NT2/D1 (cell line): ENCODE data around the gene ZFYVE9.
"Not testable (repeated sequence)": the region's sequence is repeated elsewhere in the genome, so short reads cannot be mapped to it uniquely, and the experiment has no call there.

ENCODE experiments used
- DNase-seq: peaks from one replicate; pipeline ENCODE4 v3.0.0-alpha.2; 2011; ENCODE audit warnings: low read depth, low spot score
- H3K27me3 ChIP-seq: 2 replicates; pipeline ENCODE4 v1.6.0; 2011; ENCODE audit warnings: mild to moderate bottlenecking; ENCODE audit not compliant: insufficient read length, insufficient read depth
- H3K36me3 ChIP-seq: 2 replicates; pipeline ENCODE4 v1.6.1; 2011; ENCODE audit warnings: mild to moderate bottlenecking, low read length, mixed read lengths; ENCODE audit not compliant: insufficient read depth, insufficient read length
- H3K4me1 ChIP-seq: 2 replicates; pipeline ENCODE4 v1.5.1; 2011; ENCODE audit not compliant: insufficient read depth, insufficient read length
- H3K4me3 ChIP-seq: 2 replicates; pipeline ENCODE4 v1.5.1; 2011; ENCODE audit warnings: low read depth; ENCODE audit not compliant: insufficient read length
- H3K9ac ChIP-seq: 2 replicates; pipeline ENCODE4 v1.6.0; 2011; ENCODE audit warnings: low read depth; ENCODE audit not compliant: insufficient read length
- H3K9me3 ChIP-seq: 2 replicates; pipeline ENCODE4 v1.5.1; 2011; ENCODE audit warnings: mild to moderate bottlenecking, low read length; ENCODE audit not compliant: insufficient read depth
- SUZ12 ChIP-seq: IDR thresholded peaks from 2 replicates; pipeline ENCODE4 v1.6.1; 2011; ENCODE audit not compliant: insufficient read length, insufficient read depth; ENCODE audit errors: extremely low read depth
- YY1 ChIP-seq: IDR thresholded peaks from 2 replicates; pipeline ENCODE4 v1.6.1; 2011; ENCODE audit not compliant: insufficient read length, insufficient read depth
- ZNF274 ChIP-seq: IDR thresholded peaks from 2 replicates; pipeline ENCODE4 v1.6.1; 2011; ENCODE audit warnings: mild to moderate bottlenecking, low read depth, low read length

ZFYVE9 gene, protein sequence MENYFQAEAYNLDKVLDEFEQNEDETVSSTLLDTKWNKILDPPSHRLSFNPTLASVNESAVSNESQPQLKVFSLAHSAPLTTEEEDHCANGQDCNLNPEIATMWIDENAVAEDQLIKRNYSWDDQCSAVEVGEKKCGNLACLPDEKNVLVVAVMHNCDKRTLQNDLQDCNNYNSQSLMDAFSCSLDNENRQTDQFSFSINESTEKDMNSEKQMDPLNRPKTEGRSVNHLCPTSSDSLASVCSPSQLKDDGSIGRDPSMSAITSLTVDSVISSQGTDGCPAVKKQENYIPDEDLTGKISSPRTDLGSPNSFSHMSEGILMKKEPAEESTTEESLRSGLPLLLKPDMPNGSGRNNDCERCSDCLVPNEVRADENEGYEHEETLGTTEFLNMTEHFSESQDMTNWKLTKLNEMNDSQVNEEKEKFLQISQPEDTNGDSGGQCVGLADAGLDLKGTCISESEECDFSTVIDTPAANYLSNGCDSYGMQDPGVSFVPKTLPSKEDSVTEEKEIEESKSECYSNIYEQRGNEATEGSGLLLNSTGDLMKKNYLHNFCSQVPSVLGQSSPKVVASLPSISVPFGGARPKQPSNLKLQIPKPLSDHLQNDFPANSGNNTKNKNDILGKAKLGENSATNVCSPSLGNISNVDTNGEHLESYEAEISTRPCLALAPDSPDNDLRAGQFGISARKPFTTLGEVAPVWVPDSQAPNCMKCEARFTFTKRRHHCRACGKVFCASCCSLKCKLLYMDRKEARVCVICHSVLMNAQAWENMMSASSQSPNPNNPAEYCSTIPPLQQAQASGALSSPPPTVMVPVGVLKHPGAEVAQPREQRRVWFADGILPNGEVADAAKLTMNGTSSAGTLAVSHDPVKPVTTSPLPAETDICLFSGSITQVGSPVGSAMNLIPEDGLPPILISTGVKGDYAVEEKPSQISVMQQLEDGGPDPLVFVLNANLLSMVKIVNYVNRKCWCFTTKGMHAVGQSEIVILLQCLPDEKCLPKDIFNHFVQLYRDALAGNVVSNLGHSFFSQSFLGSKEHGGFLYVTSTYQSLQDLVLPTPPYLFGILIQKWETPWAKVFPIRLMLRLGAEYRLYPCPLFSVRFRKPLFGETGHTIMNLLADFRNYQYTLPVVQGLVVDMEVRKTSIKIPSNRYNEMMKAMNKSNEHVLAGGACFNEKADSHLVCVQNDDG (N-terminal part only)

DNA sequence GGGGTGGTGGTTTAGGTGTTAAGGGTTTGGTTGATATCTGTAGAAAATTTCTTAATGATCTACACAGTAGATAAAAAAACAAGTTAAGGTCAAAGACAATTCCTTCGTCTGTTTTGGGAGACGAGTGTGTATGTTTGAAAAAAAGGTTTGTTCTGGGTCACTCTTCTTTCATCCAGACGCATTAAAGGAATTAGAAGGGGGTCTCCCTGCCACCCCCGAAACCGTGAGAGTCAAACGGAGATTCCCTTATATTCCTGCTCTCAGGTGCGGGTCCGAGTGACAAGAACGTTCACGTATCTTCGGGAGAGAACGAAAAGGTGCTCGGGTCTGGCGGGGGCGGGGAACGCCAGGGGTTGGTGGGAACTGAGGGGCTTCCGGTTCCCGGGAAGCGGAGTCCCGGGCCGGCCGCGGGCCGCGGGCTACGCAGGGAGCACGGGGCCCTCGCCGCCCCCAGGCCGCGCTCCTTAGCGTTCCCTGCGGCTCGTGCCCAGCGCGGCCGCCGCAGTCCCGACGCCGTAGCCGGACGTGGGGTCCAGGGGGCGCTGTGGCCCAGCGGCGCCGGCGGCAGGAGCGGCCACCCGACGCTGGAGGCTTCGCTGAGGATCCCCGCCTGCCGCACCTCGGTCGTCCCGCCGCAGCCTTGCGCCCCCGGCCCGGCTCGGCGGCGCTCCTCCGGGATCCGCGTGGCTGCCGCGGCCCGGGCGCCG lies at the start of gene ZFYVE9:
ZFYVE9 (plus strand) TSS at position 577 of the 707 bp plus-strand sequence. CDS start 91,118 bp downstream, outside the sequence.
- Histone ChIP-seq H3K9ac (peak within 1 kb of the TSS; percentile 94), H3K4me1 (no peaks in the 10 kb centered on the region), H3K27me3 (peaks cover 45% of the 10 kb centered on the region), H3K9me3 (no peaks in the 10 kb centered on the region), H3K4me3 (peak within 1 kb of the TSS; percentile 90), H3K36me3 (no peaks in the 10 kb centered on the region)
- peak; percentile 87 for DNase-seq
- TF ChIP-seq SUZ12 (no peak), ZNF274 (no peak), YY1 (no peak)

DNA sequence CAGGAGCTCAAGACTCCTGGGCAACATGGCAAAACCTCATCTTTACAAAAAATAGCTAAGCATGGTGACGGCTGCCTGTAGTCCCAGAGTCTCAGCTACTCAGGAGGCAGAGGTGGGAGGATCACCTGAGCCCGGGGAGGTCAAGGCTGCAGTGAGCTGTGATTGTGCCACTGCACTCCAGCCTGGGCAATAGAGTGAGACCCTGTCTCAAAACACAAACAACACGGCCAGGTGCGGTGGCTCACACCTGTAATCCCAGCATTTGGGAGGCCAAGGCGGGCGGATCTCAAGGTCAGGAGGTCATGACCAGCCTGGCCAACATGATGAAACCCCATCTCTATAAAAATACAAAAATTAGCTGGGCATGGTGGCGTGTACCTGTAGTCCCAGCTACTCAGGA lies 47.6 kb upstream of the ZFYVE9 start:
- not testable (repeated sequence) for H3K4me3 ChIP-seq, H3K9me3 ChIP-seq, H3K27me3 ChIP-seq, DNase-seq, H3K4me1 ChIP-seq, H3K9ac ChIP-seq
- peaks cover 24% of the 10 kb centered on the region for H3K36me3 ChIP-seq

DNA sequence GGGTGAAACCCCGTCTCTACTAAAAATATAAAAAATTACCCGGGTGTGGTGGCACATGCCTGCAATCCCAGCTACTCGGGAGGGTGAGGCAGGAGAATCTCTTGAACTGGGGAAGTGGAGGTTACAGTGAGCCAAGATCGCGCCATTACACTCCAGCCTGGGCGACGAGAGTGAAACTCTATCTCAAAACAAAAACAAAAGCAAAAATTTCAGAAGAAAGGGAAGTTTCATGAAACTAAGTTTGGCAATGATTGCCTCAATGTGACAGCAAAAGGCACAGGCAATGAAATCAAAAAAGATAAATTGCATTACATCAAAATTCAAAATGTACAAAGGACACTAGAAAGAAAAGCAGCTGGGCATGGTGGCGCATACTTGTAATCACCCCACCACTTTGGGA lies 45.7 kb upstream of the ZFYVE9 start:
- H3K9ac ChIP-seq, result no peak overlapping the region
- TF ChIP-seq YY1, result no peak
- TF ChIP-seq SUZ12, result no peak
- no peak for TF ChIP-seq ZNF274
- no peaks in the 10 kb centered on the region for H3K9me3 ChIP-seq
- peaks cover 5% of the 10 kb centered on the region for H3K36me3 ChIP-seq
- DNase-seq, result no peak
- no peak overlapping the region for H3K4me3 ChIP-seq
- H3K27me3 ChIP-seq, result no peaks in the 10 kb centered on the region
- H3K4me1 ChIP-seq, result no peaks in the 10 kb centered on the region

DNA sequence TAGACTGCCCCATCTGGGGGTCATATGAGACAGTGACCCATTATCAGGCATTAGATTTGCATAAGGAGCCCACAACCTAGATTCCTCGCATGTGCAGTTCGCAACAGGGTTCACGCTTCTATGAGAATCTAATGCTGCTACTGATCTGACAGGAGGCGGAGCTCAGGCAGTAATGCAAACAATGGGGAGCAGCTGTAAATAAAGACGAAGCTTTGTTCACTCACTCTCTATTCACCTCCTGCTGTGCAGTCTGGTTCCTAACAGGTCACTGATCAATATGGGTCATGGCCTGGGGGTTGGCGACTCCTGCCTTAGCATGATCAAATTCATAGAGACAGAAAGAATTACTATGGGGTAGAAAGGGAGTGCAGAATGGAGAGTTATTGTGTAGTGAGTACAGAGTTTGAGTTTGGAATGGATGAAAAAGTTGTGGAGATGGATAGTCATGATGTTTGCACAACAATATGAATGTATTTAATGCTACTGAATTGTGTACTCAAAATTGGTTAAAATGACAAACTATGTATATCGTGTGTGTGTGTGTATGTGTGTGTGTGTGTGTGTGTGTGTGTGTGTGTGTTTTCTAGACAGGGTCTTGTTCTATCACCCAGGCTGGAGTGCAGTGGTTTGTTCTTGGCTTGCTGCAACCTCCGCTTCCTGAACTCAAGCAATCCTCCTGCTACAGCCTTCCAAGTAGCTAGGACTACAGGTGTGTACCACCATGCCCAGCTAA lies 43.6 kb upstream of the ZFYVE9 start:
- Histone ChIP-seq H3K4me3 (no peak overlapping the region), H3K9ac (no peak overlapping the region), H3K9me3 (no peaks in the 10 kb centered on the region), H3K36me3 (no peaks in the 10 kb centered on the region), H3K4me1 (no peaks in the 10 kb centered on the region), H3K27me3 (no peaks in the 10 kb centered on the region)
- no peak for DNase-seq
- TF ChIP-seq SUZ12, result no peak
- TF ChIP-seq YY1, result no peak
- no peak for TF ChIP-seq ZNF274

DNA sequence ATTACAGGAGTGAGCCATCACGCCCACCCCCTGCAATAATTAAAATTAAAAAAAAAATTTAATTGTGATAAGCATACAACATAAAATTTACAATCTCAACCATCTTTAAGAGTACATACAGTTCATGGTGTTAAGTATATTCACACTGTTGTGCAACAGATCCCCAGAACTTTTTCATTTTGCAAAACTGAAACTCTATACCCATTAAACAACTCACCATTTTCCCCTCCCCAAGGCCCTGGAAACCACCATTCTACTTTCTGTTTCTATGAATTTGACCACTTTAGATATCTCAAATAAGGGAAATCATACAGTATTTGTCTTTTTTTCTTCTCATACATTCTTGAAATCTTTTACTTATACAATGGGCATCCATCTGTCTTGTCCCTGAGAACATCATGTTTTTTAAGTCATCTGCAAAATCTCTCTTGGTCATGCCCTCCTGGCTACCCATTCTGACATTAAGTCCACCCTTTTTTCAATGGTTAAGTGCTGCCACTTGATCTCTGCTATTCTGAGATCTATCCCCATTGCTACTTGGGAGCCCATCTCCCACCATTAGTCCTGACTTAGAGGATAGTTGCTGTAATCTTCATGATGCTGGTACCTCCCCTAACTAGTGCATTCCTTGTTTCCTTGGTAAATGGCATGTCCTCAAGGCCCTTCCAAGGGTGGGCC lies 39.4 kb upstream of the ZFYVE9 start:
- no peaks in the 10 kb centered on the region for H3K27me3 ChIP-seq
- no peaks in the 10 kb centered on the region for H3K9me3 ChIP-seq
- H3K4me3 ChIP-seq, result no peak overlapping the region
- no peak for DNase-seq
- no peak overlapping the region for H3K9ac ChIP-seq
- H3K4me1 ChIP-seq, result no peaks in the 10 kb centered on the region
- no peaks in the 10 kb centered on the region for H3K36me3 ChIP-seq
- no peak for TF ChIP-seq ZNF274
- no peak for TF ChIP-seq YY1
- no peak for TF ChIP-seq SUZ12

DNA sequence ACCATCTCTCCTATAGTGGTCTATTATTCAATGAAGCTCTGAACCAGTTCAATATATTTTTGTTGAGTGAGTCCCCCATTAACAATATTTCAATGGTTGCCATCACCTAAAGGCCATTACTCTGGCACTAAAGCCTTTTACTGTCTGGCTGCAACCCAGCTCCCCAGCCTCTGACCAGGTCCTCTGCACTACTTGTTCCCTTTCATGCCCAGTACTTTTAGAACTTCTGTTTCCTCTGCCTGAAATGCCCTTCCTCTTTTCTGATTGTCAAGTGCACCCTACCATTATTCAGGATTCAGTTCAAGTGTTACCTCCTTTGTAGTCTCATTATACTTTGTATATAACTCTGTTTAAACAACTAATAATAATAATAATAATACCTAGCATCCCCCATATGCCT lies 30.4 kb upstream of the ZFYVE9 start:
- no peak overlapping the region for H3K9ac ChIP-seq
- H3K4me3 ChIP-seq, result no peak overlapping the region
- no peaks in the 10 kb centered on the region for H3K9me3 ChIP-seq
- TF ChIP-seq SUZ12 (no peak), YY1 (no peak), ZNF274 (no peak)
- no peaks in the 10 kb centered on the region for H3K4me1 ChIP-seq
- no peaks in the 10 kb centered on the region for H3K36me3 ChIP-seq
- DNase-seq, result no peak
- H3K27me3 ChIP-seq, result no peaks in the 10 kb centered on the region
